ENCODE measurements around the gene MBP. TPM values are rescaled to one million over a fixed set of nuclear protein-coding genes. Genes with fewer than 3 reads are reported as not detected.

Gene MBP
- total RNA-seq, 2 experiments from 2014 or later: 13.5 to 28.9 TPM

- no peaks in the 10 kb centered on the region for H3K36me3 ChIP-seq (ENCODE audit: insufficient read depth, low read length)
- ChIA-PET POLR2A (no interaction called here), CTCF (ENCODE audit: unreplicated experiment) (no interaction called here)
- no peaks in the 10 kb centered on the region for H3K9me3 ChIP-seq (ENCODE audit: low read length)
- H3K4me3 ChIP-seq (ENCODE audit: low read depth, low read length, poor library complexity, severe bottlenecking): no peak overlapping the region
- TF ChIP-seq CTCF (conservative IDR thresholded peaks at IDR 0.05; ENCODE audit: low read length): no peak
- TF ChIP-seq EZH2phosphoT487 (IDR thresholded peaks at IDR 0.05; ENCODE audit: borderline replicate concordance, low read depth, low read length): no peak
- H3K9me2 ChIP-seq (ENCODE audit: insufficient read depth, low read length): no peaks in the 10 kb centered on the region
- no peaks in the 10 kb centered on the region for H3K4me1 ChIP-seq (ENCODE audit: insufficient read depth, low read length, poor library complexity, severe bottlenecking)
- no peaks in the 10 kb centered on the region for H4K20me1 ChIP-seq (ENCODE audit: insufficient read depth, low read length)
- intact Hi-C loops (cut with micrococcal nuclease; ENCODE audit: unreplicated experiment): no loop called here
- H3K79me2 ChIP-seq (ENCODE audit: insufficient read depth, low read depth, low read length): 0 out of 2 replicates have a peak, but pooled peaks cover under 1% of the 10 kb centered on the region
- H3K4me2 ChIP-seq (ENCODE audit: low read length): no peak overlapping the region
- no peak overlapping the region for H2AFZ ChIP-seq (ENCODE audit: low read length)
- no TSS peak for BruUV-seq (replicated peaks)
- no peak for DNase-seq (ENCODE audit: low spot score)
- H3K27ac ChIP-seq (ENCODE audit: low read depth, low read length, poor library complexity, severe bottlenecking): no peak overlapping the region
Observed at GRCh38 chr18:77074431-77074830, 58.2 kb downstream of the MBP start.

- Histone ChIP-seq H3K9me3 (ENCODE audit: low read length) (no peaks in the 10 kb centered on the region), H3K4me3 (ENCODE audit: low read depth, low read length, poor library complexity, severe bottlenecking) (no peak overlapping the region), H4K20me1 (ENCODE audit: insufficient read depth, low read length) (no peaks in the 10 kb centered on the region), H3K9me2 (ENCODE audit: insufficient read depth, low read length) (no peaks in the 10 kb centered on the region), H3K79me2 (ENCODE audit: insufficient read depth, low read depth, low read length) (no peaks in the 10 kb centered on the region), H3K27ac (ENCODE audit: low read depth, low read length, poor library complexity, severe bottlenecking) (no peak overlapping the region), H3K4me2 (ENCODE audit: low read length) (no peak overlapping the region), H3K4me1 (ENCODE audit: insufficient read depth, low read length, poor library complexity, severe bottlenecking) (peaks cover 6% of the 10 kb centered on the region), H3K36me3 (ENCODE audit: insufficient read depth, low read length) (no peaks in the 10 kb centered on the region), H2AFZ (ENCODE audit: low read length) (no peak overlapping the region)
- CTCF ChIA-PET (ENCODE audit: unreplicated experiment): interaction anchor here (0.6 to 0.7 kb wide), 2 partner anchors 11 to 102 kb away, joined by 3 read pairs; no protein-coding TSS in a partner anchor
- BruUV-seq (replicated peaks): no TSS peak
- TF ChIP-seq CTCF (conservative IDR thresholded peaks at IDR 0.05; ENCODE audit: low read length) (no peak), EZH2phosphoT487 (IDR thresholded peaks at IDR 0.05; ENCODE audit: borderline replicate concordance, low read depth, low read length) (no peak)
- intact Hi-C loops (cut with micrococcal nuclease; ENCODE audit: unreplicated experiment): no loop called here
- no peak for DNase-seq (ENCODE audit: low spot score)
- POLR2A ChIA-PET: interaction anchor here (1.1 kb wide), 1 partner anchor 21 kb away, joined by 5 read pairs; no protein-coding TSS in a partner anchor
Observed at GRCh38 chr18:77073336-77074093, 59.1 kb downstream of the MBP start.

DNA sequence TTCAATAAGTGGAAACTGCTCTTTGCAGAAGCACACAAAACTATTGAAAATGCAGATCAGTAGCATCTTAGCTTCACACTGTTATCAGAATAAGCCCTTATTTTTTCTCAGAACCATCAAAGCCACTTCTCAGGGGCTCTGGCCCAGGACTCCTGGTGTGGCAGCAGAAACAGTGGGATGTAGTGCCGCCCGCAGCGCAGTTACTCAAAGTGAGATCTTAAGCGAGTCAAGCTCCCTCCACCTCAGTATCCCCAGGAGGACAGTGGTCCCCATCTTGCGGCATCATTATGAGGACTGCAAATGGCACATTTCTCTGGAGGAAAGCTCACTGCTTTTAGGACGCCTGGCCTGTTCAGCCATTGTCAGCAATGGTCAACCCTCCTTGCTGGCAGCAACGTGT is 60.0 kb downstream of the MBP start:
- H2AFZ ChIP-seq (ENCODE audit: low read length): no peak overlapping the region
- no TSS peak for BruUV-seq (replicated peaks)
- H3K4me2 ChIP-seq (ENCODE audit: low read length): no peak overlapping the region
- no peak overlapping the region for H3K4me3 ChIP-seq (ENCODE audit: low read depth, low read length, poor library complexity, severe bottlenecking)
- no peaks in the 10 kb centered on the region for H4K20me1 ChIP-seq (ENCODE audit: insufficient read depth, low read length)
- no peaks in the 10 kb centered on the region for H3K9me2 ChIP-seq (ENCODE audit: insufficient read depth, low read length)
- TF ChIP-seq CTCF (conservative IDR thresholded peaks at IDR 0.05; ENCODE audit: low read length): no peak
- no peak for TF ChIP-seq EZH2phosphoT487 (IDR thresholded peaks at IDR 0.05; ENCODE audit: borderline replicate concordance, low read depth, low read length)
- no peaks in the 10 kb centered on the region for H3K9me3 ChIP-seq (ENCODE audit: low read length)
- H3K27ac ChIP-seq (ENCODE audit: low read depth, low read length, poor library complexity, severe bottlenecking): no peak overlapping the region
- ChIA-PET POLR2A (no interaction called here), CTCF (ENCODE audit: unreplicated experiment) (no interaction called here)
- peaks cover 15% of the 10 kb centered on the region for H3K4me1 ChIP-seq (ENCODE audit: insufficient read depth, low read length, poor library complexity, severe bottlenecking)
- DNase-seq (ENCODE audit: low spot score): no peak
- H3K36me3 ChIP-seq (ENCODE audit: insufficient read depth, low read length): no peaks in the 10 kb centered on the region
- intact Hi-C loops (cut with micrococcal nuclease; ENCODE audit: unreplicated experiment): no loop called here
- no peaks in the 10 kb centered on the region for H3K79me2 ChIP-seq (ENCODE audit: insufficient read depth, low read depth, low read length)

Measured in OCI-LY7 (cell line).